A673 (cell line): ENCODE measurements around the gene VWA8. TPM values are rescaled to one million over a fixed set of nuclear protein-coding genes. Genes with fewer than 3 reads are reported as not detected.

ENCODE experiments used
- BruUV-seq: library from RNA; stranded (reverse); fragments of 400-500 nt; replicated peaks from 2 replicates; lab custom pipeline; 2021; lab: Mats Ljungman, UMichigan
- CTCF ChIA-PET: fragments of 300-600 bp; sonication (Branson Sonifier 250); formaldehyde crosslinking; loops from one replicate; lab custom pipeline; 2022; ENCODE audit warnings: antibody characterized with exemption; lab: Charles Lee
- POLR2A ChIA-PET: fragments of 300-600 bp; sonication (Branson Sonifier 250); formaldehyde crosslinking; loops from one replicate; lab custom pipeline; 2022; ENCODE audit warnings: antibody characterized with exemption; ENCODE audit not compliant: low non-redundant PET; lab: Charles Lee
- DNase-seq: peaks from one replicate; pipeline ENCODE4 v3.0.0-alpha.2; 2015; ENCODE audit warnings: low spot score
- H3K27ac ChIP-seq: fragments of 200-600 bp; sonication (generic); 2 replicates; pipeline ENCODE4 v1.5.1; 2016; ENCODE audit warnings: mixed run types, low read depth, mild to moderate bottlenecking, mixed read lengths, antibody characterized with exemption, low read length; ENCODE audit not compliant: poor library complexity, severe bottlenecking
- H3K27me3 ChIP-seq: fragments of 200-600 bp; sonication (generic); replicated peaks from 2 replicates; pipeline ENCODE4 v1.6.1; 2017; ENCODE audit warnings: mixed run types, low read depth, mild to moderate bottlenecking, mixed read lengths, antibody characterized with exemption, low read length; ENCODE audit not compliant: insufficient read depth, poor library complexity
- H3K36me3 ChIP-seq: fragments of 200-600 bp; sonication (generic); 2 replicates; pipeline ENCODE4 v1.6.1; 2016; ENCODE audit warnings: mixed run types, mild to moderate bottlenecking, mixed read lengths, antibody characterized with exemption, low read length; ENCODE audit not compliant: insufficient read depth, poor library complexity, severe bottlenecking
- H3K4me1 ChIP-seq: fragments of 200-600 bp; sonication (generic); 2 replicates; pipeline ENCODE4 v1.6.1; 2017; ENCODE audit warnings: mixed run types, mild to moderate bottlenecking, mixed read lengths, antibody characterized with exemption, low read length; ENCODE audit not compliant: insufficient read depth, poor library complexity, severe bottlenecking
- H3K4me3 ChIP-seq: fragments of 200-600 bp; sonication (generic); 2 replicates; pipeline ENCODE4 v1.5.1; 2016; ENCODE audit warnings: low read depth, mixed run types, mild to moderate bottlenecking, mixed read lengths, low read length; ENCODE audit not compliant: poor library complexity, severe bottlenecking
- H3K9me3 ChIP-seq: fragments of 200-600 bp; sonication (generic); 2 replicates; pipeline ENCODE4 v1.6.1; 2016; ENCODE audit warnings: mixed run types, low read depth, mild to moderate bottlenecking, mixed read lengths, antibody characterized with exemption, low read length; ENCODE audit not compliant: poor library complexity, severe bottlenecking
- CTCF ChIP-seq: fragments of 300-800, 200-600 bp; sonication (generic); conservative IDR thresholded peaks from 2 replicates; pipeline ENCODE4 v1.5.1; 2017; ENCODE audit warnings: low read depth, mild to moderate bottlenecking, antibody characterized with exemption, low read length, moderate library complexity, mixed read lengths
- EZH2 ChIP-seq: fragments of 200-600 bp; sonication (generic); IDR thresholded peaks from 2 replicates; pipeline ENCODE4 v1.6.1; 2017; ENCODE audit warnings: borderline replicate concordance, low read depth, mild to moderate bottlenecking, mixed read lengths, antibody characterized with exemption, low read length; ENCODE audit not compliant: poor library complexity, severe bottlenecking
- intact Hi-C: fragments of 100-400 bp; cut with micrococcal nuclease; formaldehyde crosslinking; loops from one replicate; pipeline ENCODE4 v1.10.0; 2022; ENCODE audit not compliant: unreplicated experiment
- total RNA-seq: library from RNA; stranded (reverse); gene quantifications from 2 replicates; pipeline ENCODE4 v1.2.3, GENCODE V29; 2021

VWA8 gene
- total RNA-seq, 1 experiment from 2014 or later = 18.5 TPM

- intact Hi-C loops = no loop called here
- no peak overlapping the region for H3K27ac ChIP-seq
- ChIA-PET POLR2A (no interaction called here), CTCF (no interaction called here)
- TF ChIP-seq EZH2 (no peak), CTCF (no peak)
- no peaks in the 10 kb centered on the region for H3K9me3 ChIP-seq
- no peaks in the 10 kb centered on the region for H3K27me3 ChIP-seq
- peaks cover 21% of the 10 kb centered on the region for H3K4me1 ChIP-seq
- DNase-seq = peak; percentile 56
- H3K4me3 ChIP-seq = no peak overlapping the region
- no TSS peak for BruUV-seq
- no peaks in the 10 kb centered on the region for H3K36me3 ChIP-seq
Observed at GRCh38 chr13:41694545-41695301, 266.2 kb downstream of the VWA8 start.

GRCh38 chr13:41693434-41693833 lies 267.5 kb downstream of the VWA8 start:
- intact Hi-C loops = no loop called here
- CTCF ChIA-PET = no interaction called here
- BruUV-seq = no TSS peak

GRCh38 chr13:41691274-41691673 lies 269.6 kb downstream of the VWA8 start:
- Histone ChIP-seq H3K4me3 (no peak overlapping the region), H3K36me3 (peaks cover 5% of the 10 kb centered on the region), H3K27me3 (no peaks in the 10 kb centered on the region), H3K27ac (no peak overlapping the region), H3K4me1 (peaks cover 19% of the 10 kb centered on the region), H3K9me3 (no peaks in the 10 kb centered on the region)
- DNase-seq = no peak
- ChIA-PET CTCF (interaction anchor here (0.6 kb wide), 1 partner anchor 101 kb away, joined by 3 read pairs; no protein-coding TSS in a partner anchor), POLR2A (no interaction called here)
- intact Hi-C loops = no loop called here
- TF ChIP-seq EZH2 (no peak), CTCF (no peak)
- no TSS peak for BruUV-seq

More at GRCh38 chr13:41693434-41693833, 267.5 kb downstream of the VWA8 start:
- Histone ChIP-seq H3K9me3 (no peaks in the 10 kb centered on the region), H3K27ac (no peak overlapping the region), H3K27me3 (no peaks in the 10 kb centered on the region), H3K4me3 (no peak overlapping the region), H3K36me3 (peaks cover 5% of the 10 kb centered on the region), H3K4me1 (peaks cover 21% of the 10 kb centered on the region)
- POLR2A ChIA-PET = no interaction called here
- no peak for DNase-seq
- TF ChIP-seq EZH2 = no peak
- no peak for TF ChIP-seq CTCF
